Lower leg skin (tissue), 3 donors: ENCODE measurements around the gene TEPSIN.

ENCODE experiments used
- POLR2A ChIP-seq, 2 donors: fragments of 450-650 bp; IDR thresholded peaks; one replicate each; pipeline ENCODE4 v1.6.1; 2016 to 2017; ENCODE audit warnings: antibody characterized with exemption in 2 of 2, mild to moderate bottlenecking in 1 of 2, moderate library complexity in 1 of 2
- TF ChIP-seq, protein P1 (sequence below), 3 donors: fragments of 450-650 bp; IDR thresholded peaks; one replicate each; pipeline ENCODE4 v1.5.1; 2016; ENCODE audit warnings: antibody characterized with exemption in 3 of 3, mild to moderate bottlenecking in 3 of 3, moderate library complexity in 2 of 3

DNA sequence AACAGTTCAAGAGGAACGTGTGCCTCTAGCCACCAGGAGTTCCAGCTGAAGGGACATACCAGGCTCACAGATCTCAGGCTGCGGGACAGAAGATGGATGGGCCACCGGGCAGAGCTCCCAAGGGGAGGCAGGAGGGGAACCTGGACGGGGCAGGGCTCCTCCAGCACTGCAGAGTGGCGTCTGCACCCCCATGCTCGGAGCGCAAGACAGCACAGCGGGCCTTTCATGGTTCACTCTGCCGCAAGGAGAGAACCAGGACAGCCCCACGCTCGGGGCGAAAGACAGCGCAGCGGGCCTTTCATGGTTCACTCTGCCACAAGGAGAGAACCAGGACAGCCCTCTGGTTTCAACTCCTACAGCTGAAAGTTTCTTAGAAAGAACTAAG, 35.6 kb upstream of the TEPSIN start:
- TF ChIP-seq, protein P1, sequence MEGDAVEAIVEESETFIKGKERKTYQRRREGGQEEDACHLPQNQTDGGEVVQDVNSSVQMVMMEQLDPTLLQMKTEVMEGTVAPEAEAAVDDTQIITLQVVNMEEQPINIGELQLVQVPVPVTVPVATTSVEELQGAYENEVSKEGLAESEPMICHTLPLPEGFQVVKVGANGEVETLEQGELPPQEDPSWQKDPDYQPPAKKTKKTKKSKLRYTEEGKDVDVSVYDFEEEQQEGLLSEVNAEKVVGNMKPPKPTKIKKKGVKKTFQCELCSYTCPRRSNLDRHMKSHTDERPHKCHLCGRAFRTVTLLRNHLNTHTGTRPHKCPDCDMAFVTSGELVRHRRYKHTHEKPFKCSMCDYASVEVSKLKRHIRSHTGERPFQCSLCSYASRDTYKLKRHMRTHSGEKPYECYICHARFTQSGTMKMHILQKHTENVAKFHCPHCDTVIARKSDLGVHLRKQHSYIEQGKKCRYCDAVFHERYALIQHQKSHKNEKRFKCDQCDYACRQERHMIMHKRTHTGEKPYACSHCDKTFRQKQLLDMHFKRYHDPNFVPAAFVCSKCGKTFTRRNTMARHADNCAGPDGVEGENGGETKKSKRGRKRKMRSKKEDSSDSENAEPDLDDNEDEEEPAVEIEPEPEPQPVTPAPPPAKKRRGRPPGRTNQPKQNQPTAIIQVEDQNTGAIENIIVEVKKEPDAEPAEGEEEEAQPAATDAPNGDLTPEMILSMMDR (IDR thresholded peaks at IDR 0.05), result no peak
- TF ChIP-seq POLR2A (IDR thresholded peaks at IDR 0.05), result no peak
